Skeletal muscle tissue (tissue), 4 donors: ENCODE measurements around the gene DCLK1. TPM values are rescaled to one million over a fixed set of nuclear protein-coding genes. Genes with fewer than 3 reads are reported as not detected.

Source experiments
- H3K27ac ChIP-seq: one replicate; pipeline ENCODE4 v1.7.0; 2013; ENCODE audit warnings: mild to moderate bottlenecking, low read depth, low read length, inconsistent platforms
- H3K27me3 ChIP-seq, 3 donors: one replicate each; pipeline ENCODE4 v1.7.0; 2013; ENCODE audit warnings: low read length in 3 of 3; ENCODE audit not compliant: control insufficient read depth in 3 of 3, insufficient read depth in 3 of 3
- H3K36me3 ChIP-seq, 3 donors: one replicate each; pipeline ENCODE4 v1.7.0; 2013; ENCODE audit warnings: low read length in 3 of 3; ENCODE audit not compliant: control insufficient read depth in 3 of 3, insufficient read depth in 3 of 3
- H3K4me1 ChIP-seq, 3 donors: one replicate each; pipeline ENCODE4 v1.7.0; 2013; ENCODE audit warnings: low read length in 3 of 3, mild to moderate bottlenecking in 3 of 3; ENCODE audit not compliant: control insufficient read depth in 3 of 3, insufficient read depth in 3 of 3
- H3K4me3 ChIP-seq, 3 donors: one replicate each; pipeline ENCODE4 v1.7.0; 2013; ENCODE audit warnings: low read length in 3 of 3
- H3K9ac ChIP-seq, 3 donors: one replicate each; pipeline ENCODE4 v1.7.0; 2013; ENCODE audit warnings: low read length in 3 of 3, mild to moderate bottlenecking in 3 of 3, moderate library complexity in 2 of 3, low read depth in 1 of 3
- H3K9me3 ChIP-seq, 3 donors: one replicate each; pipeline ENCODE4 v1.7.0; 2013; ENCODE audit warnings: low read length in 3 of 3; ENCODE audit not compliant: control insufficient read depth in 3 of 3
- total RNA-seq: library from RNA; depleted of rRNA; stranded (reverse); fragments of >200 nt; gene quantifications from one replicate; pipeline ENCODE4 v1.2.3, GENCODE V29; 2014
- donor health status: Osteomylitis.

The DCLK1 gene
- total RNA-seq, 1 donor from 2014 or later, result 92.9 TPM

DNA sequence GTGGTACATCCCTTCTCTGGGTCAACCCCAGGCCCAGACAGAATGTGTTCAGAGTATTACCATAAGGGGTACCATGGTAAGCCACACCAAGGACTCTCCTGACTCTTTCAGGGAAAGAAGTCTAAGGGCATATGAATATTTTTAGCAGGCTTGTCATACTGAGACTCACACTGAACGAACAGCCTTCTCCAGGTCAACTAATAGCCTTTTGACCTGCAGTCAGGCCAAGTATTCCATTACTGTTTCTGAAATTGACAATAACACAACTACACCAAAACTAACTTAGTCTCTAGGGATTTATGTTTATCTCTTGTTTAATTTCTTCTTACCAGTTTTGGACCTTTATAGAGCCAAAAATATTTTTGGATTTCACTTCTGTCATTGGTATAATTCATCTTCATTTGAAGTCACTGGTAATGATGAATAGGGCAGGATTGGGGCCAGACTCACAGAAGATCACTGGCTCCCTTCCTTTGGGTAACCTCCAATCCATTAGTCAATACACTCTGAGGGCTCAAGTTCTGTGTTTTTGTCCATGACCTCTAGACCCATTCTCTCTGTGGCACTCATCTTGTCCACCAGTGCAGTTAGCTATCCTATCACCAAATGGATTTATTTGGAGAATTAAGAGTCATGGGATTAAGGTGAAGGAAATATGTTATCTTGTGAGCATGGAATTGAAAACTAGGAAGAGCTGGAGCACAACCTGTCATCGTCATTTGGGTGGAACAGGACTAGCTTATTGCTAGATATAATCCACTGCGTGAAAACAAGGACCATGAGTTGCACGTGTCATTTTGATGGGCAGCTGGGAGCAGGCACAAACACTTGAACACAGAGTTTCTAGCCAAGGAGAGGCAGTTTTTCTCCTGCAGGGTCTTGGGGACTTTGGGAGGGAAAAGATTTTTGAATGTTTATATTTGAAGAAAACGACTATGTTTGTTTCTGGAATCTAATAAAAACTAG lies 313.3 kb downstream of the DCLK1 start:
- Histone ChIP-seq H3K9ac (no peak overlapping the region), H3K27ac (no peak overlapping the region)

DNA sequence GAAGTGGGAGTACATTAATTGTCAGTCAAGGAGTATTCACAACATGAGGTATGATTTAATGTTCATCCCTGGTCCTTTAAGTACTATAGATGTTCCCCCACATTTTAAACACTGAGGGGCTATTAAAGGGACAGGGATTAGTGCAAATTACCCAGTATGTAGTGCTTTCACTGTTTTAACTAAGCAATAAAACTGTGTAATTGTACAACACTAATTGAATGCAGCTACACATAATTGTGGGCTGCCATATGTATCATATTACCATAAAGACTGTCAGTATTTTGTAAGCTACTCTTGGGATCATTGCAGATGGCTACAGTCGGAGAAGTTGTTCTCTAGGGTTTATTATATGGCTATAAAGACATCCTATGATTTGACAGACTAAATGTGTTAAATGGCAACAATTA lies 316.6 kb downstream of the DCLK1 start:
- H3K4me3 ChIP-seq, result no peak overlapping the region
- H3K27ac ChIP-seq, result no peak overlapping the region
- no peak overlapping the region for H3K9ac ChIP-seq

More for the DNA sequence above, 313.3 kb downstream of the DCLK1 start:
- peaks cover 0 to 2% (median 0%) of the 10 kb centered on the region in 3 donors for H3K4me1 ChIP-seq
- no peak overlapping the region for H3K4me3 ChIP-seq
- H3K9me3 ChIP-seq, result no peaks in the 10 kb centered on the region
- no peaks in the 10 kb centered on the region for H3K36me3 ChIP-seq
- no peaks in the 10 kb centered on the region for H3K27me3 ChIP-seq

DNA sequence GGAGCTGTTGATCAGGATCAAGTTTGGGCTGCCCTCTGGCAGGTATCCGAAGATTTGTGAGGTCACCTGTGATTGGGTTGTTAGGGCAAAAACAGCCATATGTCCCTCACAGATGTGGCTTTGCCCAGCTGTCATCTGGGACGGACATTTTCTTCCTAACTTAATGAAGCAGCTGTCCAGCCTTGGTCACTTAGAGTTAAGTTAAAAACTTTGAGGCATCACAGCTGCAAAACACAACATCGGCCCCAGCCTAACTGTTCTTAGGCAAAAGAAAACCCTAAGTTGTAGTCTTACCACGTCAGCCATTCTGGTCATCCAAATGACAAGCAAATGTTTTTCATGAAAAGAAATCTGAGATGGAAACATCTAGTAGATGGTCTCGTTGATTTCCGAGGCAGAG lies 318.4 kb downstream of the DCLK1 start:
- no peaks in the 10 kb centered on the region for H3K9me3 ChIP-seq
- no peaks in the 10 kb centered on the region for H3K27me3 ChIP-seq
- H3K36me3 ChIP-seq, result no peaks in the 10 kb centered on the region
- H3K27ac ChIP-seq, result no peak overlapping the region
- no peak overlapping the region for H3K4me3 ChIP-seq
- no peak overlapping the region for H3K9ac ChIP-seq
- peaks cover 0 to 2% (median 0%) of the 10 kb centered on the region in 3 donors for H3K4me1 ChIP-seq

More for the DNA sequence above, 316.6 kb downstream of the DCLK1 start:
- H3K9me3 ChIP-seq, result no peaks in the 10 kb centered on the region
- H3K4me1 ChIP-seq, result peaks cover 0 to 2% (median 0%) of the 10 kb centered on the region in 3 donors
- no peaks in the 10 kb centered on the region for H3K36me3 ChIP-seq
- H3K27me3 ChIP-seq, result no peaks in the 10 kb centered on the region

DNA sequence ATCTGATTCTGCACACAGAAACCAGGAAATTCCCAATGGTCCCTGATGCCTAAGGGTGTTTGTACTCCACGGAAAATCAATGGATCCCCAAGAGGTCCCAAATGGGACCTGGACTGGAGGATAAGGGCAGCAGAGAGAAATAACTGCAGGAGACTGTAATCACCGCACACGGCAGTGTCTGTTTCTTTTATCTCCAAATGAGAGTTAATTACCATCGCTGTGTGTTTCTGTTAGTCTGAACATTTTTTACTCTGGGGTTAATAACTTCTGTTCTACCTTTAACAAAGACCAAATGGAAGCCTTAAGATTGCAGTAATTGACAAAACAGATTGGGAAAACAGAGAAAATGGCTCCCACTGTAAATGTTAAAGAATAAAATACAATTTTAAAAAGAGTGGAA lies 320.9 kb downstream of the DCLK1 start:
- Histone ChIP-seq H3K4me3 (no peak overlapping the region), H3K9ac (no peak overlapping the region), H3K27ac (no peak overlapping the region), H3K36me3 (no peaks in the 10 kb centered on the region), H3K27me3 (no peaks in the 10 kb centered on the region), H3K9me3 (no peaks in the 10 kb centered on the region), H3K4me1 (no peaks in the 10 kb centered on the region)

DNA sequence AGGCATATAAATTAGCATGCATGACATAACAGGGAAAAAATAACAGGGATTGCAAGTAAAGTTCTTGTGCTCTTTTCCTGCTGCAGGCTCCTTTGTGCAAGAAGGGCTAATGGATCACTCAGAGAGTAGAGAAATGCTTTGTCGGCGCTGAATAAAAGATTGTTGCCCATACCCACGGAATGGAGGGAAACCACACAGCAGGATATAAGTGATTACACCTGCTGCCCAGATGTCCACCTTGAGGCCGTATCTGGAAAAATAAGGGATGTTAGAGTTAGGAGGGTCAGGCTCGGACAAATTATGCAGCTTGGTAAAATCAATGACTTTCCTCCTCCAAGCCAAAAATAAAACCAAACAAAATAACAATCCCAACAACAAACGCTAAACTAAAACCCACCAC lies 322.3 kb downstream of the DCLK1 start:
- Histone ChIP-seq H3K27me3 (no peaks in the 10 kb centered on the region), H3K4me1 (no peaks in the 10 kb centered on the region)

DNA sequence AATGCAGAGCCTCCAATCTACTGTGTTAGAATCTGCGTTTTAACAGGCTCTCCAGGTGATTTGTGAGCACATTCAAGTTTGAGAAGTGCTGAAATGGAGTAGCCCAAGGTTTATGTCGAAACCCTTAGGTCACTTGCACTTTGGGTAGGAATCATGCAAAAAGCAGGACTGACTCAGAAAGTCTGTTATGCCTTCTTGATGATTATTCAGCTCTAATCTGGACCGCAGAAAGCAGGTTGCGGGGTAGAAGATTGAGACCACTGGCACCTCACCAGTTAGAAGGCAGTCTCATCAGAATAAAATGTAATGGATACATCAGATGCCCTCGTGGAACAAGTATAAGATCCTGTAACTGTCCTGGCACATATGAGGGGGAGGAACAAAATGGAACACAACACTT lies 326.3 kb downstream of the DCLK1 start:
- H3K27me3 ChIP-seq, result no peaks in the 10 kb centered on the region
- H3K27ac ChIP-seq, result no peak overlapping the region
- no peaks in the 10 kb centered on the region for H3K36me3 ChIP-seq
- no peak overlapping the region for H3K4me3 ChIP-seq
- no peak overlapping the region for H3K9ac ChIP-seq
- no peaks in the 10 kb centered on the region for H3K4me1 ChIP-seq
- no peaks in the 10 kb centered on the region for H3K9me3 ChIP-seq

More for the DNA sequence above, 322.3 kb downstream of the DCLK1 start:
- Histone ChIP-seq H3K27ac (no peak overlapping the region), H3K4me3 (no peak overlapping the region), H3K36me3 (no peaks in the 10 kb centered on the region), H3K9me3 (no peaks in the 10 kb centered on the region), H3K9ac (no peak overlapping the region)

DNA sequence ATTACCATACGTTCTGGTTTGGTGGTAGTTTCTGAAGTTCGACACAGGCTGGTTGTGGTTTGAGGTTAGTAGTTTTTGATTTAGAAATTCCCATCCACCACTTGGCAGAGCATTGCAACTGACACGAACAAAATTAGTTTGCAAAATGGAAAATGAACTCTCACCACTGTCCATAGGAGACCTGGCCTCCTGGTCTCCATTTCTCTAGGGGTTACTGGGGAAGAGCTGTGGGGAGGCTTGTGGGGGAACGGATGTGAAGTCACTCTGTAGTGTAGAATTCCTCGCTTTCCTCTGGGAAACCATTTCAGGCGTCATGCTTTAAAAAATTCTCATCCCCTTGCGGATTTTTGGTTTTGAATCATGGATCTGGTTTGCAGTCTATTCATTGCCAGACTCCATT lies 333.2 kb downstream of the DCLK1 start:
- H3K27me3 ChIP-seq, result no peaks in the 10 kb centered on the region
- no peaks in the 10 kb centered on the region for H3K36me3 ChIP-seq
- no peak overlapping the region for H3K27ac ChIP-seq
- no peak overlapping the region for H3K4me3 ChIP-seq
- H3K9ac ChIP-seq, result no peak overlapping the region
- no peaks in the 10 kb centered on the region for H3K9me3 ChIP-seq
- no peaks in the 10 kb centered on the region for H3K4me1 ChIP-seq

DNA sequence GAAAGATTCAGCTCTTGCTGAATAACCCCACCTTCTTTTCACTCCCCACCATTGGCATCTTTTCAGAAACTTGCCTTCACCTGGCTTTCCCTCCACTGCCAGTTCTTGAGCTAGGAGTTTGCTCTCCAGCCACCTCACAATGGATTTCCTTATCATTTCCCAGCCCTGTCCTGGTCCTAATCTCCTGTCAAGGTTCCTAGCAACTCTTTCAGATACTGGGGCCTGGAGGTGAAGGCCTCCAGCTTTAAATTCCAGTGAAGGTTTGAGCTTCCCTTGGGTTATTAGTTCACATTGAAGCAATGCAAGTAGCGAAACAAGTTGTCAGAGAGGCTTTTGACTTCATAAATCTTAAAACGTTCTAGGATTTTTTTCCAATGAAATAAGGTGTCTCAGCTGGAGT lies 333.9 kb downstream of the DCLK1 start:
- H3K36me3 ChIP-seq, result no peaks in the 10 kb centered on the region
- H3K4me1 ChIP-seq, result no peaks in the 10 kb centered on the region
- H3K9ac ChIP-seq, result no peak overlapping the region
- H3K4me3 ChIP-seq, result no peak overlapping the region
- no peaks in the 10 kb centered on the region for H3K9me3 ChIP-seq
- H3K27me3 ChIP-seq, result no peaks in the 10 kb centered on the region
- H3K27ac ChIP-seq, result no peak overlapping the region

DNA sequence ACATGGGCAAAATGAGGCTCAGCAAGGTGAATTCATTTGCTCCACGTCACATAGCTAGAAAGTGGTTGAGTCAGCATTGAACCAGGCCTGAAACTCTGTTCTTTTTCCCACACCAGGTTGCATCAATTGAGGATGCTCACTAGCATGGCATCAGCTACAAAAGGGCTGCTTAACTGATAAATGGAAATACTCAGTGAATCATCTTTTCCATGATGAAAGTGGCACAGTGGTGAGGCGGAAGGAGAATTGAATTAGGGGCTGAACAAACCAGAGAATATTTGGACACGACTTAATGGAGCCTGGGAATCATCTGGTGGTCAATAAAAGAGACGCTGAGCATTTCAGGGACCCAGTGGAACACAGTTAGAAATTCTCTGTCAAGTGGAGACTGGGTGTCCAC lies 334.6 kb downstream of the DCLK1 start:
- H3K9me3 ChIP-seq, result no peaks in the 10 kb centered on the region
- no peaks in the 10 kb centered on the region for H3K36me3 ChIP-seq
- H3K4me1 ChIP-seq, result no peaks in the 10 kb centered on the region
- H3K27me3 ChIP-seq, result no peaks in the 10 kb centered on the region
- no peak overlapping the region for H3K4me3 ChIP-seq
- H3K27ac ChIP-seq, result no peak overlapping the region
- no peak overlapping the region for H3K9ac ChIP-seq

DNA sequence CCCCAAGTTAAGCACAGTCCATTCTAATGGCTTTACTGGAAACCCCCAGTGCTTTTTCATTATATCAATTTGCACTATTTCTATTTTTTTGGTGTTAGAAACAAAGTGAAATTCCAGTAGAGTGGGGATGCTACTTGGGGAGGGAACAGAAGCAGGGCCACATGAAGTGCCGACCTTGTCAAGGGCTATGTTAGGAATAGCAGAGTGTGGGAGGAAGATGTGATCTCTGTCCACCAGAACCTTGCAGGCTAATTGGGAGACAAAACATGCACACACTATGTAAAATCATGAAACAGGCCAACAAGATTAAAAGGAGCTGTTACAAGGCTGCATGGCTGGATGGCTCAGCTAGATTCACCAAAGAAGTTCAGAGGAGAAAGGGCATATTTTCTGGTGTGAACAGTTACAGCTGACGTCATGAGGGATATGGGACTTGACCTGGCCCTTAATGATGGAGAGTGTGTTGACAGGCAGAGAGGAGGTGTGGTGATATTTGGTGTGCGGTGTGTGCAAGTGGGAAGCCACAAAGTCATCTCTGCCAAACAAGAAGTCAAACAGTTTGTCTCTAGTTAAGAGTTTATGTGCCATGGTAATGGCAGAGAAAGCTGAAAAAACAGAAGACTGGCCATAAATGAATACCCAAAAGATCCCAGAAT lies 336.3 kb downstream of the DCLK1 start:
- H3K9ac ChIP-seq, result no peak overlapping the region
- H3K4me3 ChIP-seq, result no peak overlapping the region
- H3K36me3 ChIP-seq, result no peaks in the 10 kb centered on the region

More for the DNA sequence above, 336.3 kb downstream of the DCLK1 start:
- Histone ChIP-seq H3K27ac (no peak overlapping the region), H3K4me1 (no peaks in the 10 kb centered on the region), H3K9me3 (no peaks in the 10 kb centered on the region), H3K27me3 (no peaks in the 10 kb centered on the region)
